ENCODE measurements around the gene GCK.
"Not testable (repeated sequence)": the region's sequence is repeated elsewhere in the genome, so short reads cannot be mapped to it uniquely, and the experiment has no call there.

The GCK gene

GRCh38 chr7:44176486-44176885 is 12.8 kb downstream of the GCK start:
- DNase-seq = no peak

- DNase-seq = no peak
Observed at GRCh38 chr7:44175730-44176129, 13.5 kb downstream of the GCK start.

- DNase-seq = not testable (repeated sequence)
Observed at GRCh38 chr7:44174694-44174948, 14.6 kb downstream of the GCK start.

- no peak for DNase-seq
Observed at GRCh38 chr7:44173911-44174693, 15.1 kb downstream of the GCK start.

- DNase-seq = no peak
Observed at GRCh38 chr7:44172803-44173424, 16.3 kb downstream of the GCK start.

GRCh38 chr7:44172352-44172751 is 16.9 kb downstream of the GCK start:
- DNase-seq = no peak

- DNase-seq = not testable (repeated sequence)
Observed at GRCh38 chr7:44171901-44172300, 17.3 kb downstream of the GCK start.

GRCh38 chr7:44167920-44168319 is 21.3 kb downstream of the GCK start:
- DNase-seq = no peak

- no peak for DNase-seq
Observed at GRCh38 chr7:44163591-44163990, 25.6 kb downstream of the GCK start.

GRCh38 chr7:44162785-44163395 is 26.3 kb downstream of the GCK start:
- DNase-seq = no peak

GRCh38 chr7:44162179-44162578 is 27.1 kb downstream of the GCK start:
- DNase-seq = no peak

- no peak for DNase-seq
Observed at GRCh38 chr7:44161371-44161770, 27.9 kb downstream of the GCK start.

- DNase-seq = no peak
Observed at GRCh38 chr7:44159824-44160630, 29.2 kb downstream of the GCK start.

- DNase-seq = no peak
Observed at GRCh38 chr7:44158873-44159631, 30.2 kb downstream of the GCK start.

- no peak for DNase-seq
Observed at GRCh38 chr7:44158096-44158872, 31.0 kb downstream of the GCK start.

GRCh38 chr7:44157116-44158080 is 31.8 kb downstream of the GCK start:
- DNase-seq = no peak

- DNase-seq = no peak
Observed at GRCh38 chr7:44156453-44157010, 32.7 kb downstream of the GCK start.

- DNase-seq = no peak
Observed at GRCh38 chr7:44155191-44156185, 33.8 kb downstream of the GCK start.

- no peak for DNase-seq
Observed at GRCh38 chr7:44154703-44155102, 34.5 kb downstream of the GCK start.

All from NCI-H446 treated with DMSO at 0.1 percent for 48 hours (cell line).